CD14-positive monocyte (primary cell): Measurements from ENCODE around the gene PIP5K1C. TPM values are rescaled to one million over a fixed set of nuclear protein-coding genes. Genes with fewer than 3 reads are reported as not detected.

Source experiments
- DNase-seq, 3 donors: peaks; one replicate each; pipeline ENCODE4 v3.0.0-alpha.2; 2011 to 2022
- H2AFZ ChIP-seq: 2 replicates; pipeline ENCODE4 v1.6.0; 2012; ENCODE audit warnings: mild to moderate bottlenecking, low read depth, low read length, inconsistent platforms; ENCODE audit not compliant: insufficient read depth, poor library complexity, severe bottlenecking
- H3K27ac ChIP-seq, 2 donors: 1 replicate in 1 of 2; 2 replicates in 1 of 2; pipeline ENCODE4 v1.5.1; 2012 to 2013; ENCODE audit warnings: low read length in 2 of 2, control low read depth in 1 of 2, inconsistent platforms in 1 of 2, low read depth in 1 of 2, mild to moderate bottlenecking in 1 of 2
- H3K27me3 ChIP-seq, 2 donors: one replicate each; pipeline versions ENCODE4 v1.6.0 to v1.6.1; 2011 to 2013; ENCODE audit warnings: low read length in 2 of 2; ENCODE audit not compliant: control insufficient read depth in 2 of 2, insufficient read depth in 2 of 2
- H3K36me3 ChIP-seq, 2 donors: replicated peaks in 1 of 2; 1 replicate in 1 of 2; 2 replicates in 1 of 2; pipeline versions ENCODE4 v1.5.1 to v1.6.1; 2012 to 2013; ENCODE audit warnings: low read length in 2 of 2, control low read depth in 1 of 2, inconsistent platforms in 1 of 2, mild to moderate bottlenecking in 1 of 2; ENCODE audit not compliant: insufficient read depth in 2 of 2, control insufficient read depth in 1 of 2
- H3K4me1 ChIP-seq, 2 donors: 1 replicate in 1 of 2; 2 replicates in 1 of 2; pipeline versions ENCODE4 v1.5.1 to v1.6.1; 2012 to 2013; ENCODE audit warnings: low read length in 2 of 2, control low read depth in 1 of 2, inconsistent platforms in 1 of 2, mild to moderate bottlenecking in 1 of 2, moderate library complexity in 1 of 2; ENCODE audit not compliant: insufficient read depth in 2 of 2, control insufficient read depth in 1 of 2
- H3K4me2 ChIP-seq: replicated peaks from 2 replicates; pipeline ENCODE3; 2012; ENCODE audit warnings: low read length, moderate library complexity, mild to moderate bottlenecking; ENCODE audit not compliant: poor library complexity, severe bottlenecking; ENCODE audit errors: extremely low read depth
- H3K4me3 ChIP-seq, 3 experiments: fragments of 200-600 bp in 1 of 3; sonication (generic) in 1 of 3; replicated peaks in 1 of 3; 1 replicate in 2 of 3; 2 replicates in 1 of 3; pipeline ENCODE4 v1.5.1; 2011 to 2013; ENCODE audit warnings: low read length in 3 of 3, mild to moderate bottlenecking in 3 of 3, control low read depth in 2 of 3, low read depth in 2 of 3, inconsistent platforms in 1 of 3, moderate library complexity in 1 of 3
- H3K79me2 ChIP-seq: 2 replicates; pipeline ENCODE4 v1.6.0; 2012; ENCODE audit warnings: mild to moderate bottlenecking, control low read depth, inconsistent platforms, low read length, moderate library complexity; ENCODE audit not compliant: insufficient read depth
- H3K9ac ChIP-seq: 2 replicates; pipeline ENCODE4 v1.6.0; 2017; ENCODE audit warnings: low read length, mild to moderate bottlenecking; ENCODE audit not compliant: insufficient read depth, poor library complexity, severe bottlenecking
- H3K9me3 ChIP-seq, 2 donors: replicated peaks in 1 of 2; 1 replicate in 1 of 2; 2 replicates in 1 of 2; pipeline versions ENCODE4 v1.5.1 to v1.6.1; 2012 to 2013; ENCODE audit warnings: low read length in 2 of 2, control low read depth in 1 of 2; ENCODE audit not compliant: control insufficient read depth in 1 of 2, insufficient read depth in 1 of 2
- H4K20me1 ChIP-seq: 2 replicates; pipeline ENCODE4 v1.6.0; 2012; ENCODE audit warnings: mild to moderate bottlenecking, low read length, control low read depth, moderate library complexity; ENCODE audit not compliant: insufficient read depth
- H3K27ac Mint-ChIP-seq, 7 donors: one replicate each; pipeline ENCODE4 v1.8.0; 2020; ENCODE audit warnings: mild to moderate bottlenecking in 7 of 7, mixed read lengths in 7 of 7, moderate library complexity in 6 of 7, inconsistent platforms in 2 of 7
- H3K27me3 Mint-ChIP-seq, 3 donors: one replicate each; pipeline ENCODE4 v1.8.0; 2021 to 2022; ENCODE audit warnings: low read depth in 3 of 3, mild to moderate bottlenecking in 3 of 3, mixed read lengths in 3 of 3, moderate library complexity in 3 of 3, inconsistent platforms in 1 of 3
- H3K36me3 Mint-ChIP-seq, 2 donors: one replicate each; pipeline ENCODE4 v1.8.0; 2020; ENCODE audit warnings: mixed read lengths in 2 of 2, inconsistent platforms in 1 of 2, mild to moderate bottlenecking in 1 of 2
- H3K4me1 Mint-ChIP-seq: one replicate; pipeline ENCODE4 v1.8.0; 2020; ENCODE audit warnings: mild to moderate bottlenecking, mixed read lengths
- H3K4me3 Mint-ChIP-seq, 2 donors: one replicate each; pipeline ENCODE4 v1.8.0; 2020; ENCODE audit warnings: mild to moderate bottlenecking in 2 of 2, mixed read lengths in 2 of 2, moderate library complexity in 1 of 2
- H3K9me3 Mint-ChIP-seq, 7 donors: one replicate each; pipeline ENCODE4 v1.8.0; 2020 to 2022; ENCODE audit warnings: mixed read lengths in 7 of 7, mild to moderate bottlenecking in 6 of 7, moderate library complexity in 6 of 7, inconsistent platforms in 2 of 7
- WGBS: methylation state at CpG from one replicate; pipeline ENCODE4 v1.1.5; 2013; ENCODE audit warnings: missing lambda C conversion rate; ENCODE audit not compliant: insufficient coverage; 5-methylcytosine and 5-hydroxymethylcytosine counted together
- intact Hi-C, 2 donors: fragments of 100-400 bp; cut with micrococcal nuclease; formaldehyde crosslinking; loops; one replicate each; pipeline versions ENCODE4 v1.15.0 to v1.15.1; 2023
- polyA plus RNA-seq, 3 donors: library from polyadenylated mRNA; depleted of rRNA in 1 of 3; unstranded in 2 of 3; stranded (reverse) in 1 of 3; fragments of 300-500 nt in 2 of 3; fragments of >200 nt in 1 of 3; fragmentation: Illumina TruSeq in 2 of 3; gene quantifications; 1 replicate in 2 of 3; 2 replicates in 1 of 3; pipeline ENCODE4 v1.2.3, GENCODE V29; 2012 to 2021
- TF ChIP-seq, protein P1 (sequence below): fragments of 200-600 bp; IDR thresholded peaks from one replicate; pipeline ENCODE4 v1.8.0; 2022; ENCODE audit warnings: antibody characterized with exemption, mild to moderate bottlenecking

The PIP5K1C gene
- polyA plus RNA-seq, 3 donors, result 6.5 to 19.5 (median 10.1) TPM

DNA sequence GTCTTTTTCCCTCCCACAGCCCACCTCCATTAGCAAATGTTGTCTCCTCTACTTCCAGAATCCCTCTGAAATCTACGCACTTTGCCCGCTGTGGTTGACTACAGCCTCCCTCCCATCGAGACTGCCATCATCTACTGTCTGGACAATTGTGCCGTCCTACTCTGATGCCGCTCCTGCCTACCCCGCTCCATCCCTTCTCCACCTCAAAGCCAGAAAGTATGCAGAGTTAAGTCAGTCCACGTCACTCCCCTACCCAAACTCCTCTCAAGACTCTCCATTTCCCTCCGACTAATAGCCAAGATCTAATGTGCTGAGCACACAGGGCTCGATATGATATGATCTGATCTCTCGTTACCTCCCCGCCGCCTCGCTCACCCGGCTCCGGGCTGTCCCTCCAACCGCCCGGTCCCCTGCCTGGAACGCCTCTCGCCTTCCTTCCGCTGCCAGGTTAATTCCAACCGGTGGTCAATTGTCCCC lies 74.2 kb downstream of the PIP5K1C start:
- Histone ChIP-seq H3K36me3 (peaks cover 20 to 34% of the 10 kb centered on the region in 2 donors), H3K4me2 (peak overlapping the region; percentile 98), H3K79me2 (peaks cover 27% of the 10 kb centered on the region), H2AFZ (peak overlapping the region; percentile 93), H3K4me3 (peak overlapping the region; percentile 64 to 98 (median 92)), H3K9ac (peak overlapping the region; percentile 89), H4K20me1 (peaks cover 31% of the 10 kb centered on the region), H3K27me3 (no peaks in the 10 kb centered on the region), H3K4me1 (peaks cover 17 to 25% of the 10 kb centered on the region in 2 donors), H3K27ac (peak overlapping the region in 1 of 2 donors; percentile 91), H3K9me3 (no peaks in the 10 kb centered on the region)
- 2% methylated on average over 21 of the region's 21 CpGs for WGBS
- DNase-seq, result no peak
- H3K9me3 Mint-ChIP-seq, result no peaks in the 10 kb centered on the region
- H3K27me3 Mint-ChIP-seq, result no peaks in the 10 kb centered on the region
- H3K36me3 Mint-ChIP-seq, result peaks cover 19 to 39% of the 10 kb centered on the region in 2 donors
- peak overlapping the region; percentile 95 to 98 for H3K4me3 Mint-ChIP-seq
- intact Hi-C loops, result loop anchor here (2.0 to 5.0 kb wide), 3 partner anchors 53 to 79 kb away; partner anchors contain the start of genes HMG20B (in 1 of the 2) and MFSD12 (in 1 of the 2)
- TF ChIP-seq, protein P1, sequence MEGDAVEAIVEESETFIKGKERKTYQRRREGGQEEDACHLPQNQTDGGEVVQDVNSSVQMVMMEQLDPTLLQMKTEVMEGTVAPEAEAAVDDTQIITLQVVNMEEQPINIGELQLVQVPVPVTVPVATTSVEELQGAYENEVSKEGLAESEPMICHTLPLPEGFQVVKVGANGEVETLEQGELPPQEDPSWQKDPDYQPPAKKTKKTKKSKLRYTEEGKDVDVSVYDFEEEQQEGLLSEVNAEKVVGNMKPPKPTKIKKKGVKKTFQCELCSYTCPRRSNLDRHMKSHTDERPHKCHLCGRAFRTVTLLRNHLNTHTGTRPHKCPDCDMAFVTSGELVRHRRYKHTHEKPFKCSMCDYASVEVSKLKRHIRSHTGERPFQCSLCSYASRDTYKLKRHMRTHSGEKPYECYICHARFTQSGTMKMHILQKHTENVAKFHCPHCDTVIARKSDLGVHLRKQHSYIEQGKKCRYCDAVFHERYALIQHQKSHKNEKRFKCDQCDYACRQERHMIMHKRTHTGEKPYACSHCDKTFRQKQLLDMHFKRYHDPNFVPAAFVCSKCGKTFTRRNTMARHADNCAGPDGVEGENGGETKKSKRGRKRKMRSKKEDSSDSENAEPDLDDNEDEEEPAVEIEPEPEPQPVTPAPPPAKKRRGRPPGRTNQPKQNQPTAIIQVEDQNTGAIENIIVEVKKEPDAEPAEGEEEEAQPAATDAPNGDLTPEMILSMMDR, result no peak
- peak overlapping the region; percentile 30 to 99 (median 96) for H3K27ac Mint-ChIP-seq
- peaks cover 21% of the 10 kb centered on the region for H3K4me1 Mint-ChIP-seq

DNA sequence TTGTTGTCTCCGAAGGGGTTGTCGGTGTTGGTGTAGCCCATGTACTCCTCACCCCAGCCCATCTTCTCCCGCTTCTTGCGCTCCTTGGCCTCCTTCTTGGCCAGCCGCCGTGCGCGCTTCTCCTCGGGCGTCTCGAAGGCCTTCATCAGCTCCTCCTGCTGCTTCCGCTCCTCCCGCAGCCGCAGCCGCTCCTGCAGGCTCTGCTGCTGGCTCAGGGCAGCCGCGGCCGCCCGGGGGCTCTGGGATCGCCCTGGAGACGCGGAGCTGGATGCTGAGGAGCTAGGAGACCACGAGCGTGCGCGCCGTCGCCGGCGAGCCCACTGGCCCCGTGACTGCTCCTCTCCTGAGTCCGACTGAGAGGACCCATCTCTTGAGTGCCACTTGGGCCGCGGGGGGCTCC lies 76.6 kb downstream of the PIP5K1C start:
- peaks cover 34% of the 10 kb centered on the region for H4K20me1 ChIP-seq
- H3K9me3 ChIP-seq, result no peaks in the 10 kb centered on the region
- peaks cover 21% of the 10 kb centered on the region for H3K4me1 Mint-ChIP-seq
- intact Hi-C loops, result no loop called here
- no peaks in the 10 kb centered on the region for H3K27me3 Mint-ChIP-seq
- H2AFZ ChIP-seq, result no peak overlapping the region
- no peak overlapping the region for H3K27ac ChIP-seq
- no peak overlapping the region for H3K27ac Mint-ChIP-seq
- peaks cover 27% of the 10 kb centered on the region for H3K79me2 ChIP-seq
- WGBS, result 96% methylated on average over 34 of the region's 34 CpGs
- H3K9me3 Mint-ChIP-seq, result no peaks in the 10 kb centered on the region
- no peak overlapping the region for H3K4me2 ChIP-seq
- H3K4me1 ChIP-seq, result peaks cover 17 to 25% of the 10 kb centered on the region in 2 donors
- H3K36me3 ChIP-seq, result peaks cover 37 to 50% of the 10 kb centered on the region in 2 donors
- H3K4me3 Mint-ChIP-seq, result no peak overlapping the region
- TF ChIP-seq, protein P1, result no peak
- no peaks in the 10 kb centered on the region for H3K27me3 ChIP-seq
- H3K36me3 Mint-ChIP-seq, result peaks cover 26 to 50% of the 10 kb centered on the region in 2 donors
- H3K4me3 ChIP-seq, result no peak overlapping the region
- H3K9ac ChIP-seq, result no peak overlapping the region
- no peak for DNase-seq
